Measurements from ENCODE around the gene COL4A6.

DNA sequence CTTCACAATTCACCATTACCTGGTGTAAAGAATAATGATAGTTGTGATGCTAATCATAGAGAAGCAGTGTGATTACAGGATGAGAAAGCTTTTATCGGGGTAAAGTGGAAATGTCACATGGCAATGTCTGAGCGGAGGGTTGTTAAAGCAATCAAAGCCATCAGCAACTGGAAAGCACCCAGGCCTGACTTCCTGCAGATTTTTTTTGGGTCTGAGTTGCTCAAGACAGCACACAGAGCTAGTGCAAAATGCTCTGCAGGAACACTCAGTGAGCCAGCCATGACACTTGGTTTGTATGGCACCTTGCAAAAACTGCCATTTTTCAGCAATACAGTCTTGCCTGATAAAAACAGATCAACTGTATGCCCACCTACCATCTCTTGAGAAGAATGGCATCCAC is 152.9 kb downstream of the COL4A6 start:
- TF ChIP-seq, protein P1, sequence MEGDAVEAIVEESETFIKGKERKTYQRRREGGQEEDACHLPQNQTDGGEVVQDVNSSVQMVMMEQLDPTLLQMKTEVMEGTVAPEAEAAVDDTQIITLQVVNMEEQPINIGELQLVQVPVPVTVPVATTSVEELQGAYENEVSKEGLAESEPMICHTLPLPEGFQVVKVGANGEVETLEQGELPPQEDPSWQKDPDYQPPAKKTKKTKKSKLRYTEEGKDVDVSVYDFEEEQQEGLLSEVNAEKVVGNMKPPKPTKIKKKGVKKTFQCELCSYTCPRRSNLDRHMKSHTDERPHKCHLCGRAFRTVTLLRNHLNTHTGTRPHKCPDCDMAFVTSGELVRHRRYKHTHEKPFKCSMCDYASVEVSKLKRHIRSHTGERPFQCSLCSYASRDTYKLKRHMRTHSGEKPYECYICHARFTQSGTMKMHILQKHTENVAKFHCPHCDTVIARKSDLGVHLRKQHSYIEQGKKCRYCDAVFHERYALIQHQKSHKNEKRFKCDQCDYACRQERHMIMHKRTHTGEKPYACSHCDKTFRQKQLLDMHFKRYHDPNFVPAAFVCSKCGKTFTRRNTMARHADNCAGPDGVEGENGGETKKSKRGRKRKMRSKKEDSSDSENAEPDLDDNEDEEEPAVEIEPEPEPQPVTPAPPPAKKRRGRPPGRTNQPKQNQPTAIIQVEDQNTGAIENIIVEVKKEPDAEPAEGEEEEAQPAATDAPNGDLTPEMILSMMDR (IDR thresholded peaks at IDR 0.05; ENCODE audit: poor library complexity) = no peak
- no peak for TF ChIP-seq EZH2 (IDR thresholded peaks at IDR 0.05; ENCODE audit: borderline replicate concordance)

All from hepatocyte (in vitro differentiated cells).